ENCODE data around the gene ERAL1.

GRCh38 chr17:28839221-28839620 is 15.6 kb upstream of the ERAL1 start:
- TF ChIP-seq CTCF (IDR thresholded peaks at IDR 0.05) (no peak), POLR2A (IDR thresholded peaks at IDR 0.05) (no peak)

Measured in heart left ventricle (tissue), 13 donors.